Measurements from ENCODE around the gene GFOD2. TPM values are rescaled to one million over a fixed set of nuclear protein-coding genes. Genes with fewer than 3 reads are reported as not detected.

GFOD2 gene, protein sequence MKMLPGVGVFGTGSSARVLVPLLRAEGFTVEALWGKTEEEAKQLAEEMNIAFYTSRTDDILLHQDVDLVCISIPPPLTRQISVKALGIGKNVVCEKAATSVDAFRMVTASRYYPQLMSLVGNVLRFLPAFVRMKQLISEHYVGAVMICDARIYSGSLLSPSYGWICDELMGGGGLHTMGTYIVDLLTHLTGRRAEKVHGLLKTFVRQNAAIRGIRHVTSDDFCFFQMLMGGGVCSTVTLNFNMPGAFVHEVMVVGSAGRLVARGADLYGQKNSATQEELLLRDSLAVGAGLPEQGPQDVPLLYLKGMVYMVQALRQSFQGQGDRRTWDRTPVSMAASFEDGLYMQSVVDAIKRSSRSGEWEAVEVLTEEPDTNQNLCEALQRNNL
- total RNA-seq (2022; extraction: Qiagen RNA extraction; ENCODE audit: low read depth), result 17.4 to 19.2 TPM (median 17.8 TPM) in 5 replicates

DNA sequence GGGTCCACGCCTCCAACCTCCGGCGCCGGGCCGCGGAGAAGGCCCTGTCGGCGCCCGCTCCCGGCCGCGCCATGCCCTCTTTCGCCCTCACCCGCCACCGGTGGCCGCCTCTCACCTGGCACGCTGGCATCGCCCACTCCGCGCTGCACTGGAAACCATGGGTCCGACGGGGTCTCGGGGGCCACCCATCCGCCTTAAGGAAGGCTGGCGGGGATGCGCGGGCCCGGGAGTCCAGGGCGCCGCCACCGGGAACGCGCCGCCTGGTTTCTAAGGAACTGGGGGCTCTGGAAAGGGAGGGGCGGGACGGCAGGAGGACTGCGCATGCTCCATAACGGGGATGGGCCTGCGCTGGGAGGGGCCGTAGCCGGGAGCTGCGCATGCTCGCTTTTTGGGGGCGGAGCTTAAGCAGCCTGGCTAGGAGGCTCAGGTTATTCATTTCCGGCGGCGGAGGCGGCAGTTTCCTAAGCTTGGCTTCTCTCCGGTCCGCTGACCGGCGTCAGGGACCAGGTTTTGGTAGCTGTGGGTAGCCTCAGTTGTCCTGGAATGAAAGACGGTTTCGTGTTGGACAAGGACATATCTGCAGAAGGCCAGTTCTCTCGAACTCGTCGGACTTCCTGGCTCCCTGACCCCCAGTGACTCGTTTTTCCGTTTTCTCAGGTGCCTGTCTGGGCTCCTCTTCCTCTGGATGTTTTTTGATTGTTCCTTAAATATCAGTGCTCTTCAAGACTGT lies at the start of gene GFOD2:
GFOD2 (minus strand) TSS at position 269 of the 730 bp plus-strand sequence. CDS start 33,601 bp downstream, outside the sequence.

DNA sequence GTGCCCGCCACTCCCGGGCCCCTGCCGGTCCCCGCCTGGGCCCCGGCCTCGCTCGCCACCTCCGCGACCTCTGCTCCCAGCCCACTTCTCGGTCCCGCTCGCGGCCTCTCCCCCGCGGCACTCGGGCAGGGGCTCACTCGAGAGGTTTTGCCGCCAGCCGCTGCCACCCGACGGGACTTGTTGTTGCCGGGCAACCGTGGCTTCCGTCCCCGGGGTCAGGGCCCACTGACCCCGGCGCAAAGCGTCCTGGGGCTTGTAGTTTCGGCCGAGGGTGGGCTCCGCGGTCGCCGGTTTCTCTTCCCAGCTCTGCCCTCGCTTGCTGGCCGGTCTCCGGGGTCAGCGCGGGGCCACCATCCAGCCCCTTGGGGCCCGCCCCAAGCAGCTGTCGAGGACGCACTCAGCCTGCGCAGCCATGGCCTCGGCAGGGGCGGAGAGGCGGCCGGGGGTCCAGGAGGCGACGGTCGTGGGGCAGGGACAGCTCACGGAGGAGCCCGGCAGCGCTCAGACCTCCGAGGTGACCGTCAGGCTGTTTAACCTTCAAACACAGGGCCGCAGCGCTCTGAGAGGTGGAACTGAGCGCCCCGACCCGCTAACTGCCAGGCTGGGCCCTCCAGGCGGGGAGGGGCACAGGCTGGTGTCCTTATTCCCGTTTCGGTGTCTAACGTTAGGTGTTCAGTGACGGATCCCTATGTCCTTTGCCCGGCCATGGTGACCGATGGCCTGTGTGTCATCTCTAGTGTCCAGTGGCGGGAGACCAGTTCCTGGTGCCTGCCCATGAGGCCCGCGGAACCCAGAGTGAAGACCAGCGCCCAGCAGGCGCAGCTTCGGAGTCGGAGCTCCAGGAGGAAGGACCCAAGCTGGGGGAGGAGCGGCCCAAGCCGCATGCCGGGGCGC lies 52.3 kb downstream of the GFOD2 start, which contains the start of the genes C16orf86 and ENKD1:
C16orf86 (plus strand) TSS at position 256 of the 894 bp plus-strand sequence; CDS start at position 413, 157 bp downstream.
ENKD1 (minus strand) TSS at position 192 of the 894 bp plus-strand sequence. CDS start 308 bp downstream, outside the sequence.

DNA sequence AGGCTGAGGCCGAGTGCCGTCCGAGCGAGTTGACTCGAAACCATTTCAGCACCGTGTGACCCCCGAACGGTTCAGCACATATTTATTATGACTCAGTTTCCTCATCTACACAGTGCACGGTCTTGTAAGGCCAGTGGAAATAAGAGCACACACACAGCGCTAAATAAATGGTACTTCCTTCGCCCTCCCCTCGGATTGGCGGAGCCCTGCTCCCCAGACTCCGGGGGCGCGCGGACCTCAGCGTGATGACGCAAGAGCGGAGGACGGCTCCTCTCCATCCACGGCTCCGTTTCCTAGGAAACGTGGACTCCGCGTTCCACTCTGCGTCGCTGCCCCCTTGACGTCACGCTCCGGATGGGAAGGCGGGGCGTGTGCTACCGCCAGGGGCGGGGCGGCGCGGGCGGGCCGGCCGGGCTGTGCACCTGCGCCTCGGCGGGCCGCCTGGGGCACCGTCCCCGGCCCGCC lies 58.5 kb downstream of the GFOD2 start, which contains the start of gene PARD6A:
PARD6A (plus strand) TSS at position 397 of the 465 bp plus-strand sequence. CDS start 79 bp downstream, outside the sequence.

DNA sequence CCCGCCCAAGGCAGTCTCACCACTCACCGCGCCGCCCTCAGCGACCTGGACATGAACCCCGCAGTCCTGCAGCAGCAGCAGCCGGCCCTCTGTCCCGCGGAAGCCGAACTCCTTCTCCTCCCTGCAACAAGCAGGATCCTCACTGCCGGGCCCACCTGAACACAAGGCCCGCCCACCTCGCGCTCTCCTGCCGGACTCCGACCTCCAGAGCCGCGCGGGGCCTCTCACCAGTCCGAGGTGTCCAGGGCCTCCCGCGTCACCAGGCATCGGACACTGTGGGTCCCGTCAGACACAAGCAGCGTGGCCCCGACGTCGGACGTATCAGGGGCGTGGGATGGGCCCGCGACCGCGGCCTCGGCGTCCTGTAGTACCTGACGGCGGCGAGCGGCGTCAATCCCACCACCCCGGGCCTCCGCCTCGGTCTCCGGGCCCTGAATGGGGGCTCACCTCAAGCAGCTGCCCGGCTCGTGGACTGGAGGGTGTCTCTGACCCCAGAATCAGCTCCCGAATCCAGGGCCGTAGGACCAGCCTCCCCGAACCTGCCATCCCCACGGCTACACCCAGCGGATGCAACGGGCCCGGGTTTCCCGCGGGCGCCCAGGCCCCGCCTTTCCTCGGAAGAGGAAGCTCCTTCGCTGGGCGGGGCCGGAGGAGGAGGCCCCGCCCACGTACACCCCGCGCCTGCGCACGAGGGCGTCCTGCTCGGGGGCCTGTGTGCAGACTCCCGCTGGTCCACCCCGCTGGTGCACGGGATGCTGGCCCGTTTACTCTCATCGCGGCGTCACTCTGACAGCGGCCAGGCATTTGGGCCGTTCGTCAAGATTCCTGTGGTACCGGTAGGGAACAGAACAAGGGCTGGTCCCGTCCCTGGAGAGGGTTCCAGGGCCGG lies 59.2 kb downstream of the GFOD2 start, which contains the start of gene ACD:
ACD (minus strand) TSS at position 586 of the 889 bp plus-strand sequence; CDS start at position 546, 40 bp downstream.

Other genes starting within 250 kb of the GFOD2 start
- 96.9 to 122 TPM (median 109 TPM) in 5 replicates for gene ATP6V0D1, start 238.2 kb downstream of the GFOD2 start, total RNA-seq (2022; extraction: Qiagen RNA extraction; ENCODE audit: low read depth)
- not detected in 5 replicates for gene AGRP, start 235.8 kb downstream of the GFOD2 start, total RNA-seq (2022; extraction: Qiagen RNA extraction; ENCODE audit: low read depth)
- 35.5 to 51.5 TPM (median 44.3 TPM) in 5 replicates for gene RIPOR1, start 190.5 kb downstream of the GFOD2 start, total RNA-seq (2022; extraction: Qiagen RNA extraction; ENCODE audit: low read depth)
- 35.7 to 41.4 TPM (median 37.8 TPM) in 5 replicates for gene CTCF, start 156.8 kb downstream of the GFOD2 start, total RNA-seq (2022; extraction: Qiagen RNA extraction; ENCODE audit: low read depth)
- gene CARMIL2, start 74.2 kb downstream of the GFOD2 start, total RNA-seq (2022; extraction: Qiagen RNA extraction; ENCODE audit: low read depth), result 0.78 to 2.0 TPM (median 1.3 TPM) in 5 replicates
- gene ACD, start 59.1 kb downstream of the GFOD2 start, total RNA-seq (2022; extraction: Qiagen RNA extraction; ENCODE audit: low read depth), result 30.0 to 36.4 TPM (median 32.9 TPM) in 5 replicates
- 1.4 to 2.3 TPM (median 1.7 TPM) in 5 replicates for gene PARD6A, start 58.4 kb downstream of the GFOD2 start, total RNA-seq (2022; extraction: Qiagen RNA extraction; ENCODE audit: low read depth)
- gene ENKD1, start 52.6 kb downstream of the GFOD2 start, total RNA-seq (2022; extraction: Qiagen RNA extraction; ENCODE audit: low read depth), result 7.5 to 12.1 TPM (median 10.7 TPM) in 5 replicates
- gene C16orf86, start 52.5 kb downstream of the GFOD2 start, total RNA-seq (2022; extraction: Qiagen RNA extraction; ENCODE audit: low read depth), result 0.11 to 0.17 TPM (median 0.14 TPM) in 3 of 5 replicates, not detected in the others
- 8.7 to 9.8 TPM (median 9.2 TPM) in 5 replicates for gene RANBP10, start 87.2 kb upstream of the GFOD2 start, total RNA-seq (2022; extraction: Qiagen RNA extraction; ENCODE audit: low read depth)
- gene TSNAXIP1, start 87.6 kb upstream of the GFOD2 start, total RNA-seq (2022; extraction: Qiagen RNA extraction; ENCODE audit: low read depth), result 0.35 to 0.83 TPM (median 0.43 TPM) in 5 replicates
- 24.7 to 45.1 TPM (median 42.2 TPM) in 5 replicates for gene THAP11, start 123.0 kb upstream of the GFOD2 start, total RNA-seq (2022; extraction: Qiagen RNA extraction; ENCODE audit: low read depth)
- 231 to 244 TPM (median 242 TPM) in 5 replicates for gene NUTF2, start 127.6 kb upstream of the GFOD2 start, total RNA-seq (2022; extraction: Qiagen RNA extraction; ENCODE audit: low read depth)
- gene CENPT, start 128.4 kb upstream of the GFOD2 start, total RNA-seq (2022; extraction: Qiagen RNA extraction; ENCODE audit: low read depth), result 26.9 to 31.8 TPM (median 29.8 TPM) in 5 replicates
- 58.5 to 70.6 TPM (median 64.6 TPM) in 5 replicates for gene EDC4, start 153.7 kb upstream of the GFOD2 start, total RNA-seq (2022; extraction: Qiagen RNA extraction; ENCODE audit: low read depth)
- gene NRN1L, start 165.6 kb upstream of the GFOD2 start, total RNA-seq (2022; extraction: Qiagen RNA extraction; ENCODE audit: low read depth), result 0.17 to 0.29 TPM in 2 of 5 replicates, not detected in the others
- 11.6 to 18.1 TPM (median 15.8 TPM) in 5 replicates for gene PSKH1, start 173.9 kb upstream of the GFOD2 start, total RNA-seq (2022; extraction: Qiagen RNA extraction; ENCODE audit: low read depth)
- gene CTRL, start 212.5 kb upstream of the GFOD2 start, total RNA-seq (2022; extraction: Qiagen RNA extraction; ENCODE audit: low read depth), result 1.6 to 2.7 TPM (median 1.8 TPM) in 5 replicates
- 37.4 to 55.9 TPM (median 50.3 TPM) in 5 replicates for gene PSMB10, start 217.5 kb upstream of the GFOD2 start, total RNA-seq (2022; extraction: Qiagen RNA extraction; ENCODE audit: low read depth)
- 4.9 to 10.8 TPM (median 9.3 TPM) in 5 replicates for gene LCAT, start 224.8 kb upstream of the GFOD2 start, total RNA-seq (2022; extraction: Qiagen RNA extraction; ENCODE audit: low read depth)
- gene SLC12A4, start 249.3 kb upstream of the GFOD2 start, total RNA-seq (2022; extraction: Qiagen RNA extraction; ENCODE audit: low read depth), result 19.7 to 30.7 TPM (median 26.2 TPM) in 5 replicates

Measured in A549 treated with CpdA at 1 μM for 4 hours (cell line).